Immature natural killer cell (primary cell): Measurements from ENCODE around the gene BCAS2. TPM values are rescaled to one million over a fixed set of nuclear protein-coding genes. Genes with fewer than 3 reads are reported as not detected.

Source experiments
- DNase-seq, 3 donors: peaks; one replicate each; pipeline ENCODE4 v3.0.0; 2022; ENCODE audit warnings: mixed read lengths in 1 of 3
- H3K27ac Mint-ChIP-seq, 6 donors: one replicate each; pipeline ENCODE4 v1.8.0; 2020; ENCODE audit warnings: mixed read lengths in 6 of 6, mild to moderate bottlenecking in 5 of 6, inconsistent platforms in 4 of 6, moderate library complexity in 3 of 6
- H3K27me3 Mint-ChIP-seq, 3 donors: one replicate each; pipeline ENCODE4 v1.8.0; 2020 to 2021; ENCODE audit warnings: low read depth in 3 of 3, mild to moderate bottlenecking in 3 of 3, mixed read lengths in 3 of 3, moderate library complexity in 3 of 3, inconsistent platforms in 1 of 3
- H3K36me3 Mint-ChIP-seq, 3 donors: one replicate each; pipeline ENCODE4 v1.8.0; 2020; ENCODE audit warnings: mixed read lengths in 3 of 3, inconsistent platforms in 2 of 3, mild to moderate bottlenecking in 2 of 3
- H3K4me1 Mint-ChIP-seq, 2 donors: one replicate each; pipeline ENCODE4 v1.8.0; 2020; ENCODE audit warnings: inconsistent platforms in 2 of 2, mild to moderate bottlenecking in 2 of 2, mixed read lengths in 2 of 2, moderate library complexity in 1 of 2
- H3K4me3 Mint-ChIP-seq, 5 donors: one replicate each; pipeline ENCODE4 v1.8.0; 2020; ENCODE audit warnings: mild to moderate bottlenecking in 5 of 5, mixed read lengths in 5 of 5, inconsistent platforms in 3 of 5, moderate library complexity in 3 of 5
- H3K9me3 Mint-ChIP-seq, 6 donors: one replicate each; pipeline ENCODE4 v1.8.0; 2020; ENCODE audit warnings: mild to moderate bottlenecking in 6 of 6, mixed read lengths in 6 of 6, inconsistent platforms in 4 of 6, moderate library complexity in 3 of 6
- polyA plus RNA-seq, 3 donors: library from polyadenylated mRNA; unstranded; fragments of 300-500 nt; fragmentation: Illumina TruSeq; gene quantifications; one replicate each; pipeline ENCODE4 v1.2.3, GENCODE V29; 2021

BCAS2 gene
- polyA plus RNA-seq, result 100 to 1,000 TPM in 1 of 3 donors, 10 to 100 TPM in 2; 91.5 to 159 (median 99.2) TPM

DNA sequence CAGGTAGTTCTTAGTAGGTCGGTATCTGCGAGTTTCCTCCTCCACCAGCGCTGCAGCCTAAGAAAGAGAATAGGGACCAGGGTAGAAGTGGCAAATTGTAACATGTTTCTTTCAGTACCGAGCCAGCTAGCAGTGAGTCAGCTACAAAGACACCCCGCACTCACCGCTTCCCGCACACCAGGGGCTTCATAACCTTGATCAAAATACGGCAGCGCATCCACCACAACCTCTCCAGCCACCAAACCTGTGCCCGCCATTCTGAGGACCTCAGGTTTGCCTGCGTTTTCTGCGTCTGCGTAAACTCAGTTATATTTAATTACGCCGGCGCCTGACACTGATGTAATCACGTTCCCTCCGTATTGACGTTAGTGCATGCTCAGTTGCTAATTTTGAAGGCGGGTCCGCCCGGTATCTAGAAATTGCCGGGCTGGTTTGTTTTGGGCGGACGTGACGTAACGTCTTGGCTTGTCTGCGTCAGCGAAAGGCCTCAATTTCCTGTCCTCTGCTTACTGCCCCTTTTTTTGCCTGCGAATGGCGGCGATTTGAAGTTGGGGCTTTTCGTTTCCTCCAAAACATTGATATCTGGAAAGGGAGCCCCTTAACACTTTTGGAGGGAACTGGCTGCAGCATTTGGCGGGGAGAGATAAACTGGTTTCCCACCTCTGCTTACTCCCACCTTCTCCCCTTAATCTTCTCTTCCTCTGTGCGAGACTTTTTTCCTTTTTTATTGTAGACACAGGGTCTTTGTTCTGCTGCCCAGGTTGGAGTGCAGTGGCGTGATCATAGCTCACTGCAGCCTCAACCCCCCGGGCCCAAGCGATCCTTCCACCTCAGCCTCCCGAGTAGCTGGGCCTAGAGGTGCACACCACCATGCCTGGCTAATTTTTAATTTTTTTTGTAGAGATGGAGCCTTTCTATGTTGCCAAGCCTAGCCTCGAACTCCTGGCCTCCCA lies at the start of gene BCAS2:
Gene BCAS2 (minus strand): TSS at position 281 of the 953 bp plus-strand sequence. CDS start 24 bp downstream, at position 257.
- Mint-ChIP-seq H3K4me1 (peaks cover 29 to 46% of the 10 kb centered on the region in 2 donors), H3K9me3 (no peaks in the 10 kb centered on the region), H3K27ac (peak within 1 kb of the TSS; percentile 98 to 99 (median 98)), H3K36me3 (peaks cover 5 to 14% (median 10%) of the 10 kb centered on the region in 3 donors), H3K4me3 (peak within 1 kb of the TSS; percentile 94 to 99 (median 95)), H3K27me3 (peaks cover 5 to 13% (median 11%) of the 10 kb centered on the region in 3 donors)
- DNase-seq, result peak; percentile 96 to 97 (median 97)

DNA sequence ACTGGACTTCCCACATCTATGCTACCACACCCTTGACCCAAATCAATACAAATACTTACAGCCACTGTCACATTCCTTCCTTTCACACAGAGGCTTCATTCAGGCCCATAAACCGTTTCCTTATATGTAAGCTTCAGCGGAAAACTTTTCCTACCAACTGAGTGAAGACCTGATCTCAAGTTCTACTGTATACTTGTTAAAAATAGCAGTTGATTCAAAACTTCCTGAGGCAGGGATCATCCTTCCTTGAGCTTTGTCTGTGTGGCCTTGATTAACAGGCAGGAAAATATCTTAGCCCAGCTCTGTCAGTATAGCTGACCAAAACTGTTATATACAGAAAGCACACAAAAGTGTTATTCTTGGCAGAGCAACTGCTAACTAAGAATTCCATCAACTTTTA lies 45.7 kb upstream of the BCAS2 start:
- H3K4me1 Mint-ChIP-seq, result no peaks in the 10 kb centered on the region
- no peak overlapping the region for H3K27ac Mint-ChIP-seq
- peaks cover 0 to 6% (median 4%) of the 10 kb centered on the region in 6 donors for H3K9me3 Mint-ChIP-seq
- no peak overlapping the region for H3K4me3 Mint-ChIP-seq
- no peaks in the 10 kb centered on the region for H3K36me3 Mint-ChIP-seq
- DNase-seq, result no peak
- peaks cover 2 to 8% (median 7%) of the 10 kb centered on the region in 3 donors for H3K27me3 Mint-ChIP-seq

DNA sequence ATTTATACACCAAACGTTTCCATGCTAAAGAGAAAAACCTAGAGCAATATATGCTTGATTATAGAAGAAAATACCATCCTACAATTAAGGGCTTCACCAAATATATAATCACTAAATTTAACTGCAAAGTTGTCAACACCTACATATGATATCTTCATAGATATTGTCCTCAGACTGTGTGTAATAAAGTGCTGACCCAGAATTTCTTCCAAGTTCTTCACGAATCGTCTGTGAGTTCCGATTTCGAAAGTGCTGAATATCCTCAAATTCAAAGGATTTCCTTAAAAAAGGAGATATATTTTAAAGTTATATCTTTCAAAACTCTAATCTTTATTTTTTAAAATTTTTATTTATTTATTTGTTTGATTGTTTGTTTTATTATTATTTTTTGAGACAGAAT lies 41.9 kb upstream of the BCAS2 start:
- peaks cover 0 to 1% (median 0%) of the 10 kb centered on the region in 3 donors for H3K36me3 Mint-ChIP-seq
- no peak overlapping the region for H3K27ac Mint-ChIP-seq
- H3K9me3 Mint-ChIP-seq, result no peaks in the 10 kb centered on the region
- DNase-seq, result no peak
- H3K4me1 Mint-ChIP-seq, result no peaks in the 10 kb centered on the region
- H3K27me3 Mint-ChIP-seq, result peaks cover 0 to 6% (median 0%) of the 10 kb centered on the region in 3 donors
- H3K4me3 Mint-ChIP-seq, result no peak overlapping the region

DNA sequence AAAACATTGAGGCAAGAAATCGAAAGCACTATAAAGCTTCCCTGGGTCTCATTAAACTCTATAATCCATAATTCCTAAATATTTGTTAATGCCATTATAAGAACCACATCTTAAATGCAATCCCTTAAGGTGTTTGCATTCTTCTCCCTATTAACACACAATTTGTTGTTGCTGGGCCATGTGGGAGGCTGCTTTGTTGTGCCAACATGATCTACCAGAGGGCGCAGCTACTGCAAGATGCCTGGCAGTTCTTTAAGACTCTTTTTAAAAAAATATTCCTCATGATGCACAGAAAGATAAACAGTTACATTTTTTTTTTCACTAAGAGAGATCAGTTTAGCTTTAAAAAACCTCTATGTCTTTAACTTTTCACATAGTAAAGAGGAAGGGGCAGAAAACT lies 39.0 kb upstream of the BCAS2 start:
- Mint-ChIP-seq H3K27ac (no peak overlapping the region), H3K4me1 (no peaks in the 10 kb centered on the region), H3K4me3 (no peak overlapping the region), H3K36me3 (peaks cover 0 to 5% (median 0%) of the 10 kb centered on the region in 3 donors), H3K9me3 (no peaks in the 10 kb centered on the region), H3K27me3 (peaks cover 0 to 4% (median 0%) of the 10 kb centered on the region in 3 donors)
- no peak for DNase-seq

DNA sequence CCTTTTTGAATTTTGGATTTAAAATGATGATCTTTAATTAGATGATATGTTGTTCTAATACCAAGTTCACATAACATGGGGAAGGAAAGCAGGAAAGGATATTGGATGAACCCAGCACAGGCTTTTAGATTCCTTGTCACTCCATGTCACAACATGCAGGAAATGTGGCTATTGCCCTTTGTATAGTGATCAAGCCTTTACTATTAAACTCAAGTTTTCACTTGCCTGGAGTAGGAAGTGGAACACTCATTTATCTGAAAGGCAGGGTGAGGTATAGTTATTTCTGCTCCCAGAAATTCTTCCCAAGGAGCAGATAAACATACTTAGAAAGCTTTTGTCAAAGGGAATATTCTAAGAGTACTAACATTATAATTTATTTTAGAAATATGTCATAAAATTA lies 37.2 kb upstream of the BCAS2 start:
- no peak overlapping the region for H3K4me3 Mint-ChIP-seq
- no peaks in the 10 kb centered on the region for H3K4me1 Mint-ChIP-seq
- no peaks in the 10 kb centered on the region for H3K9me3 Mint-ChIP-seq

DNA sequence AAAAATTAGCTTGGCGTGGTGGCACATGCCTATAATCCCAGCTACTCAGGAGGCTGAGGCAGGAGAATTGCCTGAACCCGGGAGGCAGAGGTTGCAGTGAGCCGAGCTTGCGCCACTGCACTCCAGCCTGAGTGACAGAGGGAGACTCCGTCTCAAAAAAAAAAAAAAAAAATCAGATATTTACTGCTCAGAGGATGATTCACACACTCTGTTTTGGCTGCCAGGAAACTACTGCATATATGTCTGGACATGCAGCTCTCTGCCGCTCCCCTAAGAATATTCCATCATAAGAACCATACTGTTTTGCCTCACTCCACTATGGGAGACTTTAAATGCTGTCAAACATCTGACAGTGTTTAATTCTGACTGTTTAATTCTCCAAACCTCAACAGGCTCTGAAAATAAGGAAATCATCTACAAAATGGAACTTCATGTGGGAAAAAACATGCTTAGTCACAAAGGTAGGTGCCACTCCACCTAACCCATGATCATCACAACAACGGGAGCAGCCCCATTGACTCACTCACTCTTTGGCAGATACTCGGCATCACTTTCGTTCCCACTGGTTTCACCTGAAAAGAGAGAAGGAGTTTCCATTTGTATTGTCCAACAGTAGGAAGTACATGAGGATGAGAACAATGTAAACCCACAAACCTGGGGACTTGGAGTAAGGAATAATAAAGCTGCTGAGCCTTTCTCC lies 29.3 kb upstream of the BCAS2 start:
- H3K9me3 Mint-ChIP-seq, result no peaks in the 10 kb centered on the region
- peaks cover 0 to 7% (median 0%) of the 10 kb centered on the region in 3 donors for H3K27me3 Mint-ChIP-seq
- H3K27ac Mint-ChIP-seq, result no peak overlapping the region
- peaks cover 0 to 4% (median 0%) of the 10 kb centered on the region in 3 donors for H3K36me3 Mint-ChIP-seq
- H3K4me1 Mint-ChIP-seq, result no peaks in the 10 kb centered on the region
- DNase-seq, result no peak
- H3K4me3 Mint-ChIP-seq, result no peak overlapping the region

More for the DNA sequence above, 37.2 kb upstream of the BCAS2 start:
- H3K27ac Mint-ChIP-seq, result no peak overlapping the region
- H3K36me3 Mint-ChIP-seq, result peaks cover 0 to 5% (median under 1%) of the 10 kb centered on the region in 3 donors
- peaks cover 0 to 2% (median 0%) of the 10 kb centered on the region in 3 donors for H3K27me3 Mint-ChIP-seq
- DNase-seq, result no peak

DNA sequence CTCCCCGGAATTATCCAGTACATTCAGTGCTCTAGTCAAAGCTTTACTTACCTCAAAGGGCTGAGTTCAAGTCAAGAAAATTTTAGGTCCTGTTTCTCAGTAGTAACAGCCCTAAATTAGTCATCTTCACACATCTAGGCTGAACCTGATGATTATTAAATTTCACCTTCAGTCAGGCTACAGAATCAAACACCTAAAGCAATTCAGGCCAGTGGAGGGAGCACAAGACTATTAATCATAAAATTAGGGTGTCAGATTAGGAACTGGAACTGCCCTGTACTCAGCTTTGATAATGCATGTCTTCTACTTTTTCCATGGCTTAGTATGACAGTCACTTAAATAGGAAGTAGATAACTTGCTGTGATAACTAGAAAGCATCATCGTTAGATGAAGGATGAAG lies 28.4 kb upstream of the BCAS2 start:
- no peaks in the 10 kb centered on the region for H3K9me3 Mint-ChIP-seq
- H3K27me3 Mint-ChIP-seq, result peaks cover 0 to 7% (median 0%) of the 10 kb centered on the region in 3 donors
- H3K4me3 Mint-ChIP-seq, result no peak overlapping the region
- no peak for DNase-seq
- H3K36me3 Mint-ChIP-seq, result peaks cover 0 to 4% (median under 1%) of the 10 kb centered on the region in 3 donors
- no peaks in the 10 kb centered on the region for H3K4me1 Mint-ChIP-seq
- H3K27ac Mint-ChIP-seq, result no peak overlapping the region

DNA sequence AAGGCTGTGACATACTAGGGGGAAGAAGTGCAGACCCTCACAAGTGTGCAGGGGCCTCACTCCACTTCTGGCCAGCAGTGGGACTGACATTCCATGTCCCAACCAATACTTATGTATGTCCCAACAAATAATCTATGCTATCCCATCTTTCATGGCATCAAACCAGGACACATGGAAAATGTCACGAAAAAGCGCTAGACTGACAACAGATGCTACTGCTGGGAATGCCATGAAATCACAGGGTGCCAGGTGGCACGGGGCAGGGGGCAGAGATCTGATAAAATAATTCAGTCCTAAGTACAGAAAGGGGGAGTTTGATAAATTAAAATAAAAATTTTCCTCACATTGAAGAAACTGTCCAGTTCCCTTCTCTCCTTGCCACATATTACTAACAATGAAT lies 27.6 kb upstream of the BCAS2 start:
- Mint-ChIP-seq H3K4me1 (no peaks in the 10 kb centered on the region), H3K27ac (no peak overlapping the region), H3K36me3 (peaks cover 0 to 9% (median 5%) of the 10 kb centered on the region in 3 donors), H3K27me3 (peaks cover 0 to 8% (median 2%) of the 10 kb centered on the region in 3 donors), H3K4me3 (no peak overlapping the region), H3K9me3 (no peaks in the 10 kb centered on the region)
- no peak for DNase-seq

DNA sequence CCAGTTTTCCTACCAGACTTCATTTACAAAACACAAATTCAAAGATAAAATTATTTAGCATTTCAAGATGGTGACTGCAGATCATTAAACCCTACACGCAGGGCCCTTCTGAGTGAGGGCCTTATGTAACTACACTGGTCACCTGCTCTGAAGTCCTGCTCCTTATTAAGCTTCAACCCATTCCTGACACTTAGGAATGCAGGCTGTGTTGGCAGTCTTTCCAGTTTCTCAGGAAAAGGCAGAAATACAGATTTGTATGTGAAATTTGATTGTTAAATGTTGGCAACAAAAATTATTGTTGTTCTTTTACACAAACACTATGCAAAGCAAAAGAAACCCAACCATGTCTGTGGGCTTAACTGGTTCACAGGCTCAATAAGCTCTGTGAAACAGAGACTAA lies 25.8 kb upstream of the BCAS2 start:
- no peak overlapping the region for H3K4me3 Mint-ChIP-seq
- H3K36me3 Mint-ChIP-seq, result peaks cover 0 to 10% (median 5%) of the 10 kb centered on the region in 3 donors
- no peak overlapping the region for H3K27ac Mint-ChIP-seq
- peaks cover 0 to 13% (median 2%) of the 10 kb centered on the region in 3 donors for H3K27me3 Mint-ChIP-seq
- no peaks in the 10 kb centered on the region for H3K9me3 Mint-ChIP-seq
- H3K4me1 Mint-ChIP-seq, result no peaks in the 10 kb centered on the region
- no peak for DNase-seq

DNA sequence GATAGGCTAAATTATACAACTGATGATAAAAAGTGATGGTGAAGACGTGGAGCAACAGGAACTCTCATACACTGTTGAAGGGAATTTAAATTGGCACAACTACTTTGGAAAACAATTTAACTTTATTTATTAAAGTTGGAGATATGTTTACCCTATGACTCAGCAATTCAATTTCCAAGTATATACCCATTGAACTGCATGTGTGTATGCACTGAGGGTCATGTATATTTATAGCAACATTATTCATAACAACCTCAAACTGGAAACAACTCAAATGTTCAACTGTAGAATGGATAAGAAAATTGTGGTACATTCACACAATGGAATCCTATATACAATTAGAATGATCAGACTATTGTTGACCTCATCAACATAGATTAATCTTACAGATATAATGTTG lies 16.5 kb upstream of the BCAS2 start:
- no peak for DNase-seq
- Mint-ChIP-seq H3K27ac (no peak overlapping the region), H3K36me3 (peaks cover 3 to 17% (median 3%) of the 10 kb centered on the region in 3 donors), H3K9me3 (no peaks in the 10 kb centered on the region), H3K4me3 (no peak overlapping the region), H3K27me3 (peaks cover 3 to 10% (median 10%) of the 10 kb centered on the region in 3 donors), H3K4me1 (no peaks in the 10 kb centered on the region)

DNA sequence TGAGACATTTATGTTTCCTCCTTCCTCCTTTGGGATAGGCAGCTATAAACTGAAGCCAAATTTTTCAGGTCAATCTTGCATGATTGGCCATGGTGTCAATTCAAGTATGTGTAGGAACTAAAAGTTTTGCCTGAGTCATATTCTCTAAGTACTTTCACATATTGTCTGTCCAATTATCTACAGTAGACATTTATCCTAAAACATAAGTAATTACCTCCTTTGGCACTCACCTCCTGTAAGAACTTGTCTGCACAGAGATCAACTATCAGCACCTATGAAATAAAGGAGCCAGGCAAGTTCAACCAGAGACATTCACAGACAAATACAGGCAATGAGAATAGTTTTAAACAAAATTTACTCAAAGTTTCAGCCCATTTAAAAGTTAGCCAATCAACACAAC lies 14.2 kb upstream of the BCAS2 start:
- Mint-ChIP-seq H3K27ac (no peak overlapping the region), H3K36me3 (peaks cover 3 to 22% (median 8%) of the 10 kb centered on the region in 3 donors), H3K27me3 (peaks cover 5 to 10% (median 10%) of the 10 kb centered on the region in 3 donors), H3K4me1 (no peaks in the 10 kb centered on the region), H3K9me3 (no peaks in the 10 kb centered on the region), H3K4me3 (no peak overlapping the region)
- DNase-seq, result no peak

DNA sequence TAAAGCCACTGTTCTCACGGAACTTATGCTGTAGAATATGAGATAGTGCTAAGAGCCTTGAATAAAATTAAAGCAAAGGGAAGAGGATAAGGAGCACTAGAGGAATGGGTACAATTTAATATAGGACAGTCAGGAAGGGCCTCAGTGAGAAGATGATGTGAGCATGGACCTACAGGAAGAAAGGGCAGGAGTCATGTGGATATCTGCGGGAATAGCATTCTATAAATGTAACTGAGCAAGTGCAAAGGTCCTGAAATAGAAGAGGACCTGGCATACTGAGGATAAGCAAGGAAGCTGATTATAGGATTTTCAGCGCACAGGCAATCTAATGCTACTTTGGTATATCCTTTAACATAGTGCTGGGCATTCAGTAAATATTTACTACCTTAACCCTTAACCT lies 12.6 kb upstream of the BCAS2 start:
- Mint-ChIP-seq H3K4me1 (no peaks in the 10 kb centered on the region), H3K27me3 (peaks cover 5 to 10% (median 10%) of the 10 kb centered on the region in 3 donors), H3K27ac (no peak overlapping the region), H3K4me3 (no peak overlapping the region), H3K36me3 (peaks cover 3 to 16% (median 8%) of the 10 kb centered on the region in 3 donors), H3K9me3 (no peaks in the 10 kb centered on the region)
- DNase-seq, result no peak

DNA sequence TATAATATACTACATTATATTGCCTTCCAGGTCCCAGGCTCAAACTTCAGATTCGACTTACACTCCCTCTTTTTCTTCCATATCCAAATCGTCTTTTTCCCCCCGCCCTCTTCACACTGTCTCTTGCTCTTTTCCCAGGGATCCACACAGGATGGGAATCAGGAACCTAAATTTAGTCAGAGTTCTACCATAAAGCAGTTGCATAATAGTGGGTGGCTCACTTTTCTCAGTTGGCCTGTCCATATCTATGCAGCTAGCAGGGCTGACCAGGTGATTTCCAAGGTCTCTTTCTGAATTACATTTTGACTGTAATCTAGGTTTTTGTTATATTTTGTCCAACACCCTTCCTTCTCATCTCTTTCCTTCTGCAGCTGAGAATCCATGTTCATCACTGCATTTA lies 7.7 kb upstream of the BCAS2 start:
- H3K4me1 Mint-ChIP-seq, result no peaks in the 10 kb centered on the region
- peaks cover 3 to 13% (median 8%) of the 10 kb centered on the region in 3 donors for H3K36me3 Mint-ChIP-seq
- peaks cover 3 to 7% (median 5%) of the 10 kb centered on the region in 3 donors for H3K27me3 Mint-ChIP-seq
- no peak overlapping the region for H3K27ac Mint-ChIP-seq
- no peak overlapping the region for H3K4me3 Mint-ChIP-seq
- DNase-seq, result no peak
- H3K9me3 Mint-ChIP-seq, result no peaks in the 10 kb centered on the region
